ENCODE measurements around the gene ZNF787. TPM values are rescaled to one million over a fixed set of nuclear protein-coding genes. Genes with fewer than 3 reads are reported as not detected.

ZNF787 gene
- total and polyA plus RNA-seq, 4 donors: 2.9 to 23.6 (median 18.8) TPM

- peak overlapping the region; percentile 50 to 53 (median 52) for H3K4me3 ChIP-seq (ENCODE audit: low read depth in 1 of 3, low read length in 3 of 3)
- no peaks in the 10 kb centered on the region for H3K36me3 ChIP-seq (ENCODE audit: control insufficient read depth in 4 of 4, insufficient read depth in 3 of 4, low read depth in 1 of 4, low read length in 3 of 4)
- H3K27ac ChIP-seq (ENCODE audit: low read depth in 1 of 2, low read length in 2 of 2): peak overlapping the region; percentile 72 to 90
- peak overlapping the region in 1 of 2 donors; percentile 50 for H3K9ac ChIP-seq (ENCODE audit: low read depth in 1 of 2, low read length in 2 of 2)
- no peaks in the 10 kb centered on the region for H3K27me3 ChIP-seq (ENCODE audit: control insufficient read depth in 4 of 4, insufficient read depth in 4 of 4, low read length in 3 of 4)
- no peak for DNase-seq (ENCODE audit: low spot score)
- H3K4me1 ChIP-seq (ENCODE audit: control insufficient read depth in 4 of 4, insufficient read depth in 4 of 4, low read length in 3 of 4): peaks cover 11 to 72% (median 69%) of the 10 kb centered on the region in 4 donors
- TF ChIP-seq MAX (IDR thresholded peaks at IDR 0.05) (no peak), RAD21 (IDR thresholded peaks at IDR 0.05) (no peak), FOXA1 (IDR thresholded peaks at IDR 0.05) (no peak), SP1 (IDR thresholded peaks at IDR 0.05) (no peak), TAF1 (conservative IDR thresholded peaks at IDR 0.05) (no peak), CTCF (IDR thresholded peaks at IDR 0.05; ENCODE audit: low read depth, low read length, missing input control) (no peak), GABPA (IDR thresholded peaks at IDR 0.05 in 1 of 2, conservative IDR thresholded peaks at IDR 0.05 in 1 of 2) (no peak), HNF4G (IDR thresholded peaks at IDR 0.05) (no peak), REST (IDR thresholded peaks at IDR 0.05) (no peak), JUND (IDR thresholded peaks at IDR 0.05) (no peak), FOXA2 (IDR thresholded peaks at IDR 0.05) (no peak), HNF4A (conservative IDR thresholded peaks at IDR 0.05) (no peak), RXRA (IDR thresholded peaks at IDR 0.05) (no peak), ATF3 (IDR thresholded peaks at IDR 0.05) (no peak), ZBTB33 (IDR thresholded peaks at IDR 0.05) (no peak), EGR1 (IDR thresholded peaks at IDR 0.05; ENCODE audit: low read depth in 2 of 2) (no peak), NR2F2 (IDR thresholded peaks at IDR 0.05) (no peak), YY1 (IDR thresholded peaks at IDR 0.05) (no peak)
- 39% methylated on average over 22 of the region's 22 CpGs for WGBS
- no peaks in the 10 kb centered on the region for H3K9me3 ChIP-seq (ENCODE audit: control insufficient read depth in 4 of 4, low read length in 3 of 4)
These were observed 18.9 kb upstream of the ZNF787 start for GRCh38 chr19:56139847-56140582.

All from liver (tissue), 9 donors.